Measurements from ENCODE around the gene RUNX2.

RUNX2 gene

DNA sequence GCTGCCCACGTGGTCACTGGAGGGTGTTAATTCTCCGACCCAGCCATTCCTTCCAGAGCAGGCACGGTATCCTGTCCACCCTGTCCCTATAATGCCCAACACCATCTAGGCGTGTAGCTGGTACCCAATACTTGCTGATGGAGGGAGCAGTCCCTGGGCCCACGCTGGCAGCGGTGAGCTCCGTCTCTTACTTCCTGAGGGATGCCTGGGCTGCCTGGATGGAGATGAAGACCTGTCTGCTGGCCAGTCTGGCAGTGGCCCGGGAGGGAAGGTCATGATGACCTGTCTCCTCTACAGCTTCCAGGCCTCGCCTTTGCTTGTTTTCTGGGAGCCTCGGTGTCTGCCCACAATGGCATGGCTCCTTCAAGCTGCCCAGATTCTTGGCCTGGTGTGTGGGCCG lies 347.5 kb downstream of the RUNX2 start:
- no peak for DNase-seq (ENCODE audit: low read depth in 2 of 2)

DNA sequence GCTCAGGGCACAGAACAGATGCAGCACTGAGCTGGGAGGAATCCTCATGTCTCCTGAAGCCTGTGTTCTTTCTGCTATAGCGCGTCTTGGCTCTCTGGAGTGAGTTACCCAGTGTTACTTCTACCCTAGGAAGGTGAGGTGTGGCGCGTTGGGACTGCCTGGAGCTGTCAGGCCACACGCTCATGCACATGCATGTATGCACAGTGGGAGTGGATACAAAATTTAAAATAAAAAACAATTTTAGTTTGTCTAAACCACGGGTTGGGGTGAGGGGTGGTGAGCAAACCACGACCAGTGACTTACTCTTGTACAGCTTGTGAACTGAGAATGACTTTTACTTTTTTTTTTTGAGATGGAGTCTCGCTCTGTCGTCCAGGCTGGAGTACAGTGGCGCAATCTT lies 348.2 kb downstream of the RUNX2 start:
- no peak for DNase-seq (ENCODE audit: low read depth in 2 of 2)

DNA sequence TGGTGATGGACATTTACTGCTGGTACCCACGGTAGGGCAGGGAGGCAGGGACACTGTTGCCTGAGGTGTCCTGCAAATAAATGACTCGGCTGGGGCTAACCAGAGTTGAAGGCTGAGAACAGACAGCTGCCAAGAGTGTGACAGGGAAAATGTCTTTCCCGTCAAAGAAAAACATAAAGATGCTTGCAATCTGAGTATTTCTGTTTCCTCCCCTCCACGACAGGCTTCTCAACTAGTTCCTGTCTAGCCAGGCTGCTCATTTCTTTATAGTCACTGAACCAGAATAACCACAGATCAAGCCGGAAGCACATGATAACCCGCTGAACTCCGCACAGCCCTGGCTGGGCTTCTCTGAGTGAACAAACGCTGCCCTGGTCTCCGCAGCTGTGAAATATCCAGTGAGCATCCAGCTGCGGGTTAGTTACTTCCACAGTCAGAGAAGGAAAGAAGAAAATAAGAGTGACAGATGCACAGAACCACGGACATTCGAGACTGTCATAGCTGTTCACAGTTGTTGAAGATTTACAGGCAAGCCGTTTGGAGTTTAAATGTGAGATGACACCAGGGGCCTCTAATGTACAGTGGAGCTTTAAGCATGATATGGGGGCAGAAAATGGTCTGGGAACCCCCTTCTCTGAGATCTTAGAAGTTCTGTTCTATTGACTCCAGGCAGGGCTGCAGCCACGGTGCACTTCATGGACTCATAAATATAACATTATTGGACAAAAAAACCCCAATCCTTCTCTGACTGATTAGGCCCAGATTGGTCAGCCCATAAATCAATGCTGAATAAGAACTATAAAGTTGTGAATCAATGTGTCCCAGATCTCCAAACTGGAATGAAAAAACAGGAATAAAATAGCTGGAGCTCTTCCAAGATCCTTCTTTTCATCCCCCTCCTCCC lies 349.5 kb downstream of the RUNX2 start:
- no peak for DNase-seq (ENCODE audit: low read depth in 2 of 2)

DNA sequence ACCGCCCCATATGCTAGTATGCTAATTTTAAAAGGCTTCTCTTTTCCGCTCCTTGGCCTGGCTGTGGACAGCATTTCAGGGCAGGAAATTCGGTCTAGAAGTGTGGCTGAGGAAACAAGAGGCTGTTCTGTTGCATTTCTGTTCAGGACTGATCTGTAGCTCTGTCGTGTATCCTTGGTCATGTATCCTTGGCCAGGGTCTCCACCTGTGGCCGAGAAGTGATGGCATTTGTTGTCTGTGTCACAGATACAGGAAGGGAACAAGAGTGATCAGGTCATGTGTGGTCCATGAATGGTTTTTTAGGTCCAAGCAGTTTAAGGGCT lies 350.1 kb downstream of the RUNX2 start:
- no peak for DNase-seq (ENCODE audit: low read depth in 2 of 2)

DNA sequence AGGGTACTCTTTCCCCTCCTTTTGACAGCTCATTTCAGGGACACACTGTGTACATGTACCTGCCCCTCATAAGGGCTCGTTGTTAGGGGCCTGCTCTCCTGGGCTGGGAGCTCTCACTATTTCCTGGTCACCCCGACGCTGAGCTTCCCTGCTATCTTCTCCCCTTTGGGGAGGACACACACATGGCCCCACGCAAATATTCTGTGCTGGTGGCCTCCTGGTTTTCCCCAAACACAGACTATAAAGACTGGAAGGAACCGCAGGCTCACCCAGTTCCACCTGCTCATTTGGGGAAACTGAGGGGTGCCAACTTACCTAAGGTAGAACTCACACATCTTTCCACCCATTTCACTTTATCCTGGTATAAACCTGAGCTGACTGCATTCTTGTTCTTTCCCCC lies 351.0 kb downstream of the RUNX2 start:
- DNase-seq (ENCODE audit: low read depth in 2 of 2), result no peak

DNA sequence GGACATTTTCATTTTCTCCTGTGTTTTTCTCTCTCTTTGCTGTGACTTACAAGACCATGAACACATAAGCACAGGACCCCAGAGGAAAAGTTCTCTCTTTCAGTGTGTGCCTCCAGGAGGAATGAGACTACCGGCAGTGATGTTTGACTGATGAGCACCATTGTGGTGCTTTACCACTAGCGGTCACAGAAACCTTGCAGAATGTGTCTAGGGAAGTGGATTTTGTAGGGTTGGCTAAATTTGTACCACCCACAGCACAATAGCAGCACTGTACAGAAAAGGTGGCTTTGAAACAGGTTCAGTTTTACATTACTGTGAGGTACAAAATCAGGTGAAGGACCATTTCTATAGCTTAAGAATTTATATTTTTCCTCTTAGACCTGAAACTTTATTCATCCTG lies 351.5 kb downstream of the RUNX2 start:
- no peak for DNase-seq (ENCODE audit: low read depth in 2 of 2)

DNA sequence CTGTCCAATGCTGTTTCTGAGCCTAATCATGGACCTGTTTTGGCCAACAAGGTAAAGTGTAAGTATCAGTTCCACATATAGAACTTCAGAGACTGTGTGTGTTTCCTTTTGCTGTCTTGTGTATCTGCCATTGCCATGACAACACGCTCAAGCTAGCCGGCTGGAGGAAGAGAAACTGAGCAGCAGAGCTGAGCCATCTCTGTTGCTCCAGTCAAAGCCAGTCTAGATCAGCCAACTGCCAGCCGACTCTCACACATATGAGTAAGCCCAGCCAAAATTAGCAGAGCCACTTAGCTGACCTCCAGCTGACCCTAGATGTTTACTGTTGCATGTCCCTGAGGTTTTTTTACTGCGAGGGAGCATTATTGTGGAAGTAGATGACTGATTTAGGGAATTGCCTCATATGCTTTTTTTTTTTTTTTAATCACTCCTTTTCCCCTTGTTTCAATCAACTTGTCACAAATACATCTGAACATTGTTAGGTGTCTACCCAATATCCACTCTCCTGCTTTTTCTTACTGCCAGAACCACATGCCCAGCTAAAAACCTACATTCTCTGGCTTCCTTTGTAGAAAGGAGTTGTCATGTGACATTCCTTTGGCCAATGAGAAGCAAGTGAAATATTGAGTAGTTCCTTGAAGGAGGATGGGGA lies 353.9 kb downstream of the RUNX2 start:
- DNase-seq (ENCODE audit: low read depth in 2 of 2), result no peak

DNA sequence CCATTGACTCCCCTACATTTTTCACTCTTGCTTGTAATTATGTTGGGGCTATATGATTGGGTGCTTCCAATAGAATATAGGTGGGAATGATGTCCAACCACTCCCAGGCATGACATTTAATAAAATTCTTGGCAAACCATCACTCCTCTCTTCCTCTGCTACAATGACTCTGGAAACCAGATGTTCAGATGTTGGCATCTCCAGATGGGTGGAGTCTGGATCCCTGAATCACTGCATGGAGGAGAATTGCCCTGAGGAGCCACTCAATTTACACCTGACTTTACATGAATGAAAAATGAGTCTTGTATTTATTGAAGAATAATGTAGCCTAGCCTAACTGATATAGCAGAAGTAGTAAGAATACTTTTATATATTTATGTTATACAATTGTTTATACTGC lies 356.3 kb downstream of the RUNX2 start:
- no peak for DNase-seq (ENCODE audit: low read depth in 2 of 2)

DNA sequence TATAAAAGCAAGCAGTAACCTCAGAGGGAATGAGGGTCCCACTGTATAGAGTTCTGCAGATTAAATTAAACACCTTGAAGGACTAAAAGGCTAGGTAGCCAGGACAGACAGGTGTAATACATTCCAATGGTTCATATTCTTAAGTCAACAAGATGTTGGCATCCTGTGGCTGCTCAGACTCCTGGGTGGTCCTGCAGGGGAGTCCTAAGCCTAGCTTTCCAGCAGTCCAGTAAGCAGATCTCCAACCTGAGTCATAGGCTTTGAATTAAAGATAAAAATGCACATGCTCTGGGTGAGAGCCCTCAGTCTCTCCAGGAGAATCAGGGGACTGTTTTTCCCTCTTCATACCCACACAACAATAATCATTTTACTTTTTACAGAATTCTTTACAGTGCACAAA lies 356.9 kb downstream of the RUNX2 start:
- DNase-seq (ENCODE audit: low read depth in 2 of 2), result no peak

DNA sequence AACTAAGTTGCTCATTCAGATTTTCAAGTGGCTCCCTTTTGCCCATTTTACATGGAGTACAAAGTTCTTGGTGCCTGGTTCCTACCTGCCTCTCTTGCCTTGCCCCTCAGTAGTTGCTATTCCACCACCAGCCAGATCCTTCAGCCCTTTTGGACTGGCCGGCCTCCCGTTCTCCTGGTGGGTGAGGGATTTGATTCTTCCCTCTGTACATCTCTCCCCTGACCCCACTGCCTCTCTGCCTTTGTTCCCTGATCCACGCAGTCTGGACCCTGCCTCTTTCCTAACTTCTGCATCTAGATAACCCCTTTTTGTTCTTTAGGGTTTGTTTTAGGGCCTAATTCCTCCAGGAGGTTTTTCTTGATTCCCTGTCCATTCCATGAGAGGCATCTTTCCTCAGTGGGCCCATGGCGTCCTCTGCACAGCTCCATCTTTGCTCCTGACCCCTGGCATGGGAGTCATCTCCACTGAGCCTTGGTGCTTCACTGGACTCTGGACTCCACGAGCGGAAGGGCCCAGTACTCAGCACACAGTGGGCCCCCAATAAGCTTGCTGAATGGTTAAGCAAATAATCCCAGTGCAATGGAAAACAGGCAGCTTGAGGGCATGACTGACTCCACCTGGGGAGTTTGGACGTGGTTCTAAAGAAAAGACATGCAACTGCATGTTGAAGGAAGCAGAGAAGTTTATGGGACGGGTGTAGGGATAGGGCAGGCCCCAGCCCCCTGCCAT lies 358.9 kb downstream of the RUNX2 start:
- DNase-seq (ENCODE audit: low read depth in 2 of 2), result no peak

DNA sequence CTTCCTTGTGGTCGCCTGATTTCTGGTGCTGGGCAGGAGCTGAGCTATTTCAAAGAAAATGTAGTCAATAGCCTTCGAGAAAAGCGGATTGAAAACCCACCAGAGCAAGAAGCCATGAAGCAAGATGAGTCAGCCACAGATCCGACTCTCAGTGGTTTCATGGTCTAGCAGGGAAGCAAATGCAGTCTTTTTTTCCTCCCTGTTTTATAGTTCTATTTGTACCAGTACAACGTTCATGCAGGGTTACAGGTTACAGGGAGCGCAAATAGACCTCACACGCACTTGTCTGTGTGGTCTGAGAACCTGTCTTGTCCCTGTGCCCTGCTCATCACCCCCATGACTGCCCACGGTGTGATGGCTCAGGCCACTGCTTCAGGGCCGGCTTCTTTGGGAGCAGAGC lies 359.4 kb downstream of the RUNX2 start:
- DNase-seq (ENCODE audit: low read depth in 2 of 2), result no peak

DNA sequence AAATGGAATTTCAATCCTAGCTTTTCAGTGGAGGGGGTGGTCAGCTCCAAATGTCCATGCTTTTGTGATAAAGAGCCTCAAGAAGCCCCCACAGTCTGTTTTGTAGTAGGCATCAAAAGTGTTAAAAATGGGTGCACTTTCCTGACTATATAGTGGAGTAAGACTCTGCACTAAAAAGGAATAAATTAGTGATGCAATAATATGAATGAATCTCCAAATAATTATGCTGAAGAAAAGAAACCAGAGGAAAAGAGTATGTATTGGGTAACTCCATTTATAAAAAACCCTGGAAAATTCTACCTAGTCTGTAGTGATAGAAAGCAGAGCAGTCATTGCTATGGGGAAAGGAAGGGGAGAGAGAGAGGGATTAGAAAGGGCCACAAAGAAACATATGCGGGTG lies 360.1 kb downstream of the RUNX2 start:
- no peak for DNase-seq (ENCODE audit: low read depth in 2 of 2)

DNA sequence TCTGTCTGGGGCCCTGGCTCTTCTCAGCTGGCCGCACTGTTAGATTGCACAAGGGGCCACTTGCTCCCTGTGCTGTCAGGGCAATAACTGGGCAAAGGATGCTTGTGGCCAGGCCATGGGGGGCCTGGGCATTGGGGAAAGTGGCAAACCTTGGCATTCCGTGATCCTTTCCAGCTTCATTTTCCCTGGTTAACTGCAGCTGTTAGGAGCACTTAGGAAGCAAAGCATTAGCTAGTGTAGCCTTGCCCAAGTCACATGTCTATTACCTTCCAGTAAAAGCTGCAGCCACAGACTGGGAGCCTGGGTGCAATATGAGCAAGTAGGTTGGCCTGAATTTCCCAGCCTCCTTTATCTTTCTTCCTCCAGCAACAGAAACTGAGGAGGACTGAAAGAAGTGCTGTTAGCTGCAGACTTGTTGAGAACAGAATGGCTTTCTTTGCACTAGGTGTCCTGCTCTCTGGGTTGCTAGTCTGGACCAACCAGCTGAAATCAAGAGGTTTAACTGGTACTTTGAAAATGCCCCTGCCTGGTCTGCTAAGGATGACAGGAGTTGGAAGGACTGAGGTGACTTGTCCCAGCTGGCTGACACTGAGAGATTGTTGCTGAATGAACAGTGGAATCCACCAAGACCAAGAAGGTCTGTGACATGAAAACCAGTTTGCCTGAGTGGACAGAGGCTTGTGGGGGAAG lies 361.9 kb downstream of the RUNX2 start:
- no peak for DNase-seq (ENCODE audit: low read depth in 2 of 2)

DNA sequence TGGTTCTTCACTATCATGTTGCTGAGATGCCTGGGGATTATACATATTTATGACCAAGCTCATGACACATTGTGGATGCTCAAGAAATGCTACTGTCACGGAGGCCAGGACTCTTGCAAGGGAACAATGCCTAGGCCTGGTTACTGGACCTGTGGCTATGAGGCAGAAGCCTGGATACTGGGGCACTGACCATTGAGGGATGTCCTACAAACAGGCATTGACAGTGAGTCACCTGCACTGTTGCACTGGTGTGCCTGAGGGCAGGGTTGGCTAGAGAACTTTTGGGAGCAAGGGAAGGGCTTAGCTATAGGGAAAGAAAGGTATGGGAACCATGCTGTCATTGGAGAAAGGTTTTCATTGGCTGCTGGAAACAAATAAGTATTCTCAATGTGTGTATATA lies 362.7 kb downstream of the RUNX2 start:
- no peak for DNase-seq (ENCODE audit: low read depth in 2 of 2)

DNA sequence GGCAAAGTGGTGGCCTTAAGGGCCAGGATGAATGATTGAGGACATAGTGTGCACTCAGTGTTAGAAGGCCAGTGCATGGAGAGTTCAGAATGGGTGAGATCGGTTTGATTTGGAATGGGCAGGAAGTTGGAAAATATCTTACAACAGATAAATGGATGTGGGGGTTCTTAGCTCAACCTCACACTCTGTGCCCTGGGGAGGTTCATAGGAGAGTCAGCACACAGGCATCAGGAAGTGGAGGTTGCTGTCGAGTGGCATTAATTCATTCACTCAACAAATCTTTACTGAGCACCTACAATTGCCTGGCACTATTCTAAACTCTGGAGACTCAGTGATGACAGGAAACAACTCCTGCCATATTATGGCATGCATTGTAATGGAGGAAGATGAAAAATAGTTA lies 363.3 kb downstream of the RUNX2 start:
- DNase-seq (ENCODE audit: low read depth in 2 of 2), result no peak

DNA sequence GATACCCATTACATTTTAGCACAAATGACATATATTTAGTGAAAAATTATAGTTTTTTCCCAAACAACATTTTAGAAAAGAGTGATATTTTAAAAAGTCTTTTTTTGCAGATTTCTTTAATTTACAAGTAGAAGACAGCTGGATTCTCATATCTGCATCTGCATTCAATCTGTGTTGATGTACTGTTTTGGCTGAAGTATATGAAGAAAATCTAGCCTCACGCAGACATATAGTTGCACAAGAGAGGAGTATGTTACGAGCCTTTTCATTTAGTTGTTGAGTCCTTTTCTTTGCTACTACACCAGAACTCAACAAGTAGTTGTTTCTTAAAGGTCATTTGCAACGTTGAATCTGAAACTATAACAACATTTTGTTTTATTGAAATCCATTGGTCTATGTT lies 363.9 kb downstream of the RUNX2 start:
- DNase-seq (ENCODE audit: low read depth in 2 of 2), result no peak

DNA sequence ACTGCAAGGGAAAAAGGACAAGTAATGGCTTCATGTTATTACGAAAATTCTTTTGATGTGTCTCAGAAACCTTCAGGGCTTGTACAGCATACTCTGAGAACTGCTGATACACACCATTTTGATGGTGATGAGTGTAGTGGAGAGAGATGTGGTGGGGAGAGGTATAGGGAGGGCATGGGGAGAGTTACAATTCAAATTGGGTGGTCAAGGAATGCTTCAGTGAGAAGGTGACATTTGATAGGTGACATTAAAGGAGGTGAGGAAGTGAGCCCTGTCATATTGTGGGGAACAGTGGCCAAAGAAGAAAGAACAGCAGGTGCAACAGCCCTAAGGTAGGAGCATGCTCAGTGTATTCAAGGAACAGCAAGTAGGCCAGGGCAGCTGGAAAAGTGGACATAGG lies 368.6 kb downstream of the RUNX2 start:
- DNase-seq (ENCODE audit: low read depth in 2 of 2), result no peak

DNA sequence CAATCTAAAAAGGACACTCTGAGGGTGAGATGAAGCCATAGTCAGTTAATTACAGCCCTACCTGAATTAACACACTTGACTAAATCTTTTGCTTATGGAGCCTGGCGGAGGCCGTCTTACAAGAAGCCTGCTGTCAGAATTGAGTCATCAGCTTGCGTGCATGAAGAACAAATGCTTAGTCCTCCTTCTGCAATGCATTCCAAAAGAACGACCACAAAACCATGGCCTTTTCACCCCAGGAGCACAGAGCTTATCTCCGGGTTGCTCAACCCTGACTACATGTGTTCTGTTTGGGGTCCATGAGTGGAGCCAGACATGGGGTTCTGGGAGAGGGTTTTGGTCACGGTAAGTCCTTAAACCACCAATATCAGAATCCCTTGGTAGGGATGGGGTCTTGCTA lies 369.5 kb downstream of the RUNX2 start:
- no peak for DNase-seq (ENCODE audit: low read depth in 2 of 2)

DNA sequence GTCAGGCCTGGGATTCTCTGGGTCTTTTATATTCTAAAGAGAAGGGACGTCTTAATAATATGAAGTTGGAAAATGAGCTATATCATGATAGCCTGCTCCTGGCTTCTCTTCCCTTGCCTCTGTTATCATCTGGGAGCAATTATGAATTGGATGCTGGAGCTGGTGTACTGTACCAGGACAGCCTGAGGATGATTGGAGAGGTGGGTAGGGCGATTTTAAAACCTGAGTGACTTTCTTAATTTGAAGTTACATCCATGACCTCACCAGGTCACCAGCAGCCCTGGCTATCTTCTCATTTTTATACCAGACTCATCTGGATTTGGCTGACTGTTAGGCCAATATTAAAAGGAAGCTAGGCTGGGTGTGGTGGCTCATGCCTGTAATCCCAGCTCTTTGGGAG lies 369.9 kb downstream of the RUNX2 start:
- DNase-seq (ENCODE audit: low read depth in 2 of 2), result no peak

DNA sequence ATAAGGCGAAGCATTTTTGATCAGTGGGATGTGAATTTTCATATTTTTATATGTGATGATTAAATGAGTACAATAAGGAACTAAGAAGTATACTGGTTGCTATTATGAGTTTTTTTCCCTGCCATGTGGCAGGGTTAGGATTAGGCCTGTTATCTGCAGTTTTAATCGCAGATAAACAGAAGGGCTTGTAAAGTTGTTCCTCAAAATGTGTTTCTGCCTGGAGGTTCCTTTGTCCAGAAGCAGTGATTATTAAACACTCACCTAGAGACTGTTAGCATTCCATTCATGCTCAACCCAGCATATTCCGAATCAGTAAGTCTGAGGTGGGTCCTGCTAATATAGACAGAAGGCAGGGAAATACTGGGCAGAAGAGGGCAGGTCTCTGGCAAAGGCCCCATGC lies 371.5 kb downstream of the RUNX2 start:
- no peak for DNase-seq (ENCODE audit: low read depth in 2 of 2)

DNA sequence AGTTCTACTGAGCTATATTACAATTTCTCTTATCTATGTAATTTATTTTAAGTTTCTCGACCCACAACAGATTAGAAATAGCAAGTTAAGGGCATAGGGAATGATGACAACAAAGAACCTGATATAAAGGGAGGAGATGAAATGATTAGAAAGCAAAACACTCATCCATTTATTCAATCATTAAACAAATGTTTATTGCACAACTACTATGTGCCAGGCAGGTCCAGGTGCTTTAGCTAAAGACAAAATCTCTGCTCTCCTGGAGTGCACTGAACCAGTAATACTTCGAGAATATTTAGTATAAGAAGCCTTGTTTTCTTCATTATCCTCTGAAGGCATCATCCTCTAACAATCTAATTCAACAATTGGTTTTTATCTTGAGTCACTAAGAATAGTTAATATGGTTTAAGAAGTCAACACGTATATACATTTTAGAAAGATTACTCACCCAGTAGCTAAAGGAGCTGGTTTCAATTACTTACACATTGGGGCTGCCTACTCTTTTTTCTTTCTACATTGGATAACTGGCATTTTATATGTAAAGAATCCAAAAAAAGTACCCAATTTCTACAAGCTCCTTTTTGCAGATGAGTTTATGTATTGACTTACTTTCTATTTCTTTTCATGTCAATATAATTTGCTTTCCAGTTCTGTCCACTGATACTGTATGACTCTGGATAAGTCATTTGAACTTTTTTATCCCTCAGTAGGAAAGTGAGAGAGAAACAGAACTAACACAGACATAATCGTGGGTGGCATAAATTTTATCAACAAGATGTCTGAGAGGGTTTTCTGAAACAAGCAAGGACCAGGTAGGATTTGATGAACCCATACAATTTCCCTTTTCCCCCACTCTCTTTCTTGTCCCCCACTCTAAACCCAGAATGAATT lies 375.0 kb downstream of the RUNX2 start:
- DNase-seq (ENCODE audit: low read depth in 2 of 2), result no peak

Measured in stimulated activated CD8-positive, alpha-beta memory T cell treated with anti-CD3 and anti-CD28 coated beads, Interleukin-2, amount 100 ng/mL, for 1 hour (primary cell).